PC-3 (cell line): ENCODE results near the gene CEACAM20. TPM values are rescaled to one million over a fixed set of nuclear protein-coding genes. Genes with fewer than 3 reads are reported as not detected.
A peak's percentile ranks its signal among the peaks of the same experiment; 100 is the strongest.

Experiments used
- ATAC-seq: fragments of 200-7000 bp; cut with Tn5 transposase; 2 replicates; pipeline ENCODE4 v1.9.1; 2020; ENCODE audit warnings: mild to moderate bottlenecking, moderate library complexity
- BruUV-seq: library from RNA; stranded (reverse); fragments of 400-500 nt; replicated peaks from 2 replicates; lab custom pipeline; 2021; lab: Mats Ljungman, UMichigan
- CTCF ChIA-PET: fragments of 300-600 bp; sonication (Branson Sonifier 250); formaldehyde crosslinking; loops from one replicate; lab custom pipeline; 2022; ENCODE audit warnings: antibody characterized with exemption; lab: Charles Lee
- POLR2A ChIA-PET: fragments of 300-600 bp; sonication (Branson Sonifier 250); formaldehyde crosslinking; loops from one replicate; lab custom pipeline; 2022; ENCODE audit warnings: antibody characterized with exemption; ENCODE audit not compliant: unreplicated experiment; lab: Charles Lee
- DNase-seq: peaks from one replicate; pipeline ENCODE4 v3.0.0-alpha.2; 2015
- H2AFZ ChIP-seq: fragments of 300-600 bp; sonication (generic); 2 replicates; pipeline ENCODE4 v1.6.0; 2016; ENCODE audit warnings: antibody characterized with exemption, low read length
- H3F3A ChIP-seq: fragments of 300-600 bp; sonication (generic); one replicate; pipeline ENCODE4 v1.6.0; 2017; ENCODE audit warnings: antibody characterized with exemption, low read length, control low read depth, mild to moderate bottlenecking; ENCODE audit not compliant: unreplicated experiment
- H3K27ac ChIP-seq: fragments of 300-600 bp; sonication (generic); 2 replicates; pipeline ENCODE4 v1.5.1; 2016; ENCODE audit warnings: mild to moderate bottlenecking, low read length
- H3K27me3 ChIP-seq: fragments of 300-600 bp; sonication (generic); 2 replicates; pipeline ENCODE4 v1.6.1; 2016; ENCODE audit warnings: low read length, mixed read lengths
- H3K36me3 ChIP-seq: fragments of 300-600 bp; sonication (generic); 2 replicates; pipeline ENCODE4 v1.6.1; 2016; ENCODE audit warnings: low read depth, mixed run types, low read length, mixed read lengths
- H3K4me1 ChIP-seq: fragments of 300-600 bp; sonication (generic); 2 replicates; pipeline ENCODE4 v1.5.1; 2016; ENCODE audit warnings: low read length; ENCODE audit not compliant: insufficient read depth
- H3K4me2 ChIP-seq: fragments of 300-600 bp; sonication (generic); 2 replicates; pipeline ENCODE4 v1.6.0; 2016; ENCODE audit warnings: low read length
- H3K4me3 ChIP-seq: fragments of 300-600 bp; sonication (generic); 2 replicates; pipeline ENCODE4 v1.5.1; 2016; ENCODE audit warnings: mild to moderate bottlenecking, low read length, mixed read lengths
- H3K79me2 ChIP-seq: fragments of 300-600 bp; sonication (generic); 2 replicates; pipeline ENCODE4 v1.6.1; 2017; ENCODE audit warnings: low read length, mixed read lengths
- H3K9ac ChIP-seq: fragments of 300-600 bp; sonication (generic); 2 replicates; pipeline ENCODE4 v1.6.0; 2016; ENCODE audit warnings: mild to moderate bottlenecking, low read length
- H3K9me2 ChIP-seq: fragments of 300-600 bp; sonication (generic); replicated peaks from 2 replicates; pipeline ENCODE4 v1.6.1; 2016; ENCODE audit warnings: mixed run types, low read length, mixed read lengths
- H3K9me3 ChIP-seq: fragments of 300-600 bp; sonication (generic); 2 replicates; pipeline ENCODE4 v1.6.1; 2016; ENCODE audit warnings: low read length, mixed read lengths
- H4K20me1 ChIP-seq: fragments of 300-600 bp; sonication (generic); 2 replicates; pipeline ENCODE4 v1.6.1; 2016; ENCODE audit warnings: low read length, mixed read lengths
- CTCF ChIP-seq: fragments of 300-600 bp; sonication (generic); conservative IDR thresholded peaks from 2 replicates; pipeline ENCODE4 v1.5.1; 2017; ENCODE audit warnings: antibody characterized with exemption, low read depth, mild to moderate bottlenecking, low read length
- EZH2 ChIP-seq: fragments of 300-600 bp; sonication (generic); IDR thresholded peaks from one replicate; pipeline ENCODE4 v1.6.1; 2017; ENCODE audit warnings: antibody characterized with exemption, mild to moderate bottlenecking, low read length; ENCODE audit not compliant: unreplicated experiment
- EZH2phosphoT487 ChIP-seq: fragments of 300-600 bp; sonication (generic); IDR thresholded peaks from 2 replicates; pipeline ENCODE4 v1.6.1; 2018; ENCODE audit warnings: mild to moderate bottlenecking, antibody characterized with exemption, low read length, borderline replicate concordance
- intact Hi-C: fragments of 100-400 bp; cut with micrococcal nuclease; formaldehyde crosslinking; loops from 2 replicates; pipeline ENCODE4 v1.9.0; 2023
- total RNA-seq: library from RNA; depleted of rRNA; stranded (reverse); fragments of >200 nt; gene quantifications from 2 replicates; pipeline ENCODE4 v1.2.3, GENCODE V29; 2014

The CEACAM20 gene
- total RNA-seq, 1 experiment from 2014 or later = not detected

- H3K4me2 ChIP-seq = no peak overlapping the region
- no peaks in the 10 kb centered on the region for H3K9me3 ChIP-seq
- H3K4me3 ChIP-seq = no peak overlapping the region
- no peaks in the 10 kb centered on the region for H3K9me2 ChIP-seq
- ATAC-seq (no peak), DNase-seq (no peak)
- no peak overlapping the region for H3K27ac ChIP-seq
- TF ChIP-seq EZH2phosphoT487 (no peak), CTCF (no peak), EZH2 (no peak)
- POLR2A ChIA-PET = no interaction called here
- CTCF ChIA-PET = no interaction called here
- H2AFZ ChIP-seq = no peak overlapping the region
- H3K27me3 ChIP-seq = no peaks in the 10 kb centered on the region
- no peaks in the 10 kb centered on the region for H4K20me1 ChIP-seq
- H3K36me3 ChIP-seq = no peaks in the 10 kb centered on the region
- no peaks in the 10 kb centered on the region for H3K4me1 ChIP-seq
- intact Hi-C loops = loop anchor here (10.0 kb wide), 1 partner anchor 49 kb away; no protein-coding TSS in a partner anchor
- no peak overlapping the region for H3K9ac ChIP-seq
- no peaks in the 10 kb centered on the region for H3F3A ChIP-seq
- no TSS peak for BruUV-seq
- no peaks in the 10 kb centered on the region for H3K79me2 ChIP-seq
Measured at GRCh38 chr19:44515907-44516306, 13.6 kb downstream of the CEACAM20 start.

GRCh38 chr19:44515031-44515430 is 14.4 kb downstream of the CEACAM20 start:
- H3K27me3 ChIP-seq = peaks cover under 1% of the 10 kb centered on the region; the same call in 1 of the 2 replicates
- no peaks in the 10 kb centered on the region for H3K36me3 ChIP-seq
- H3K4me1 ChIP-seq = no peaks in the 10 kb centered on the region
- H3K27ac ChIP-seq = no peak overlapping the region
- H2AFZ ChIP-seq = no peak overlapping the region
- no peaks in the 10 kb centered on the region for H4K20me1 ChIP-seq
- H3K79me2 ChIP-seq = no peaks in the 10 kb centered on the region
- H3K4me3 ChIP-seq = no peak overlapping the region
- DNase-seq (no peak), ATAC-seq (no peak)
- no peak overlapping the region for H3K9ac ChIP-seq
- H3K9me2 ChIP-seq = no peaks in the 10 kb centered on the region
- no TSS peak for BruUV-seq
- POLR2A ChIA-PET = no interaction called here
- no peak overlapping the region for H3K4me2 ChIP-seq
- TF ChIP-seq EZH2 = no peak
- no peak for TF ChIP-seq CTCF
- no peak for TF ChIP-seq EZH2phosphoT487
- no peaks in the 10 kb centered on the region for H3K9me3 ChIP-seq
- CTCF ChIA-PET = no interaction called here
- intact Hi-C loops = loop anchor here (10.0 kb wide), 1 partner anchor 50 kb away; no protein-coding TSS in a partner anchor
- H3F3A ChIP-seq = no peaks in the 10 kb centered on the region

DNA sequence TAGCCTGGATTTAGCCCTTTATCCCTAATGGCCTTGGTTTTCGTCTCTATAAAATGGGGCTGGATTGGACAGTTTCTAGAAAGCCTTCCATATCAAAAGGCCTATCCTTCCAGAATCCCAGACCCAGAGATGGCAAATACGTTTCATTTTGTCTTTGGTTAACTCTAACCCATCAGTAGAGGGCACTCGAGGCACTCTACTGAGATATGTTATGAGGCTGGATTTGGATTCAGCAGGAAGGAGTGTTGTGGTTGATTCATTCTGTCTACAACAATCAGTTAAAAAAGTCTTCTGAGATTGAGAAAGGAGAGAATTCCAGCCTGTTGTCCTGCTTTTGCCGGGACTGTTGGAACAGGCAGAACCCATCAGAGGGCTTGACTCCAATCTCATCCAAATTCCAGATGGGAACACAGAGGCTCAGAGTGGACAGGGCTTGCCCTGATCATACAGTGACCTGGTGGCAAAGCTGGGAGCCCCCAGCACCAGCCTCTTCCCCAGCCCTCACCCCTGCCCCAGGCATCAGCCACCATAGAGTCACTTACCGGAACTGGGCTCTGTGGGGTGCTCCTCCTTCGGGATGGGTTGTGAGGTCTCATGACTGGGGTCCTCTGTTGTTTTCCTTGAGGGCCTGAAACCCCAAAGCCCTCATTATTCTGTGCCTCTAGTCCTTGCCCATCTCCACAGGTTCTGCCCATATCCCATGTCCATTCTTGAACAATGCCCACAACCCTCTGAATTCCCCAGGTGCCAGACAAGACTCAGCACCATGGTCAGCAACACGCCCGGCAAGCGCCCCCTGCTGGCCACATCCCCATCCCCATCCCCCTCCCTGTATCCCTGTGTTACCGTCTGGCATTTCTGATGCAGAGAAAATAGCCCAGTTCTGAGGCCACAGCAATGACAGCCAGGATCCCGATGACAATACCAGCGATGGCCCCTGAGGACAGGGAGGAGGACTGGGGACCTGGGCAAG is 16.9 kb downstream of the CEACAM20 start:
- Histone ChIP-seq H3K4me2 (no peak overlapping the region), H4K20me1 (no peaks in the 10 kb centered on the region), H3K27ac (no peak overlapping the region), H2AFZ (no peak overlapping the region), H3K4me3 (no peak overlapping the region), H3K9me2 (no peaks in the 10 kb centered on the region), H3K79me2 (no peaks in the 10 kb centered on the region), H3K4me1 (no peaks in the 10 kb centered on the region), H3K36me3 (no peaks in the 10 kb centered on the region), H3K9ac (no peak overlapping the region), H3K9me3 (no peaks in the 10 kb centered on the region), H3K27me3 (peaks cover 8% of the 10 kb centered on the region; the same call in 1 of the 2 replicates), H3F3A (no peaks in the 10 kb centered on the region)
- ChIA-PET CTCF (no interaction called here), POLR2A (no interaction called here)
- BruUV-seq = no TSS peak
- peak; percentile 81 for ATAC-seq
- peak; percentile 66 for DNase-seq
- intact Hi-C loops = loop anchor here (10.0 kb wide), 1 partner anchor 52 kb away; no protein-coding TSS in a partner anchor
- TF ChIP-seq EZH2phosphoT487 = no peak
- TF ChIP-seq EZH2 = no peak
- TF ChIP-seq CTCF = peak; percentile 71
